Measurements from ENCODE around the gene ARHGAP30.
A peak's percentile ranks its signal among the peaks of the same experiment; 100 is the strongest.
"Not testable (repeated sequence)": the region's sequence is repeated elsewhere in the genome, so short reads cannot be mapped to it uniquely, and the experiment has no call there.

Gene ARHGAP30

GRCh38 chr1:161033751-161034150 lies 35.9 kb downstream of the ARHGAP30 start:
- Mint-ChIP-seq H3K4me1 (ENCODE audit: low read depth in 2 of 2) (peaks cover 12 to 17% of the 10 kb centered on the region in 2 donors), H3K4me3 (no peak overlapping the region)
- no peak for ATAC-seq (replicated peaks)

GRCh38 chr1:161032409-161032808 lies 37.3 kb downstream of the ARHGAP30 start:
- Mint-ChIP-seq H3K4me3 (no peak overlapping the region), H3K36me3 (ENCODE audit: insufficient read depth) (peaks cover under 1% of the 10 kb centered on the region), H3K9me3 (no peaks in the 10 kb centered on the region), H3K4me1 (ENCODE audit: low read depth in 2 of 2) (peaks cover 1 to 6% of the 10 kb centered on the region in 2 donors), H3K27me3 (no peaks in the 10 kb centered on the region), H3K27ac (no peak overlapping the region)
- ATAC-seq (replicated peaks) (no peak), DNase-seq (no peak)

More at GRCh38 chr1:161033751-161034150, 35.9 kb downstream of the ARHGAP30 start:
- Mint-ChIP-seq H3K9me3 (no peaks in the 10 kb centered on the region), H3K36me3 (ENCODE audit: insufficient read depth) (peaks cover 12% of the 10 kb centered on the region), H3K27ac (no peak overlapping the region), H3K27me3 (no peaks in the 10 kb centered on the region)
- DNase-seq, result no peak

- H3K4me3 Mint-ChIP-seq, result no peak overlapping the region
- H3K36me3 Mint-ChIP-seq (ENCODE audit: insufficient read depth), result no peaks in the 10 kb centered on the region
- no peaks in the 10 kb centered on the region for H3K27me3 Mint-ChIP-seq
- ATAC-seq (replicated peaks), result no peak
- H3K27ac Mint-ChIP-seq, result peak overlapping the region in 1 of 2 donors; percentile 77
- no peak for DNase-seq
- H3K4me1 Mint-ChIP-seq (ENCODE audit: low read depth in 2 of 2), result peaks cover 1 to 8% of the 10 kb centered on the region in 2 donors
- no peaks in the 10 kb centered on the region for H3K9me3 Mint-ChIP-seq
These were observed 37.8 kb downstream of the ARHGAP30 start for GRCh38 chr1:161031874-161032273.

- not testable (repeated sequence) for H3K27me3 Mint-ChIP-seq; H3K4me3 Mint-ChIP-seq; ATAC-seq (replicated peaks); DNase-seq; H3K27ac Mint-ChIP-seq; H3K36me3 Mint-ChIP-seq (ENCODE audit: insufficient read depth); H3K9me3 Mint-ChIP-seq
- peaks cover 1 to 11% of the 10 kb centered on the region in 2 donors for H3K4me1 Mint-ChIP-seq (ENCODE audit: low read depth in 2 of 2)
These were observed 40.2 kb downstream of the ARHGAP30 start for GRCh38 chr1:161029466-161029865.

- not testable (repeated sequence) for DNase-seq; ATAC-seq (replicated peaks); H3K27me3 Mint-ChIP-seq; H3K27ac Mint-ChIP-seq; H3K9me3 Mint-ChIP-seq; H3K36me3 Mint-ChIP-seq (ENCODE audit: insufficient read depth); H3K4me3 Mint-ChIP-seq
- H3K4me1 Mint-ChIP-seq (ENCODE audit: low read depth in 2 of 2), result peaks cover 0 to 11% of the 10 kb centered on the region in 2 donors
These were observed 42.7 kb downstream of the ARHGAP30 start for GRCh38 chr1:161026954-161027353.

GRCh38 chr1:161022432-161022831 lies 47.3 kb downstream of the ARHGAP30 start:
- peak overlapping the region in 1 of 2 donors; percentile 67 for H3K27ac Mint-ChIP-seq
- ATAC-seq (replicated peaks); H3K9me3 Mint-ChIP-seq; H3K36me3 Mint-ChIP-seq (ENCODE audit: insufficient read depth); H3K27me3 Mint-ChIP-seq; DNase-seq: not testable (repeated sequence)
- H3K4me1 Mint-ChIP-seq (ENCODE audit: low read depth in 2 of 2), result peaks cover 20 to 29% of the 10 kb centered on the region in 2 donors
- H3K4me3 Mint-ChIP-seq, result peak overlapping the region in 1 of 2 donors; percentile 86

GRCh38 chr1:161021970-161022353 lies 47.7 kb downstream of the ARHGAP30 start:
- H3K4me1 Mint-ChIP-seq (ENCODE audit: low read depth in 2 of 2), result peaks cover 20 to 27% of the 10 kb centered on the region in 2 donors
- no peaks in the 10 kb centered on the region for H3K27me3 Mint-ChIP-seq
- H3K27ac Mint-ChIP-seq, result peak overlapping the region; percentile 86 to 90

GRCh38 chr1:161021165-161021969 lies 48.3 kb downstream of the ARHGAP30 start:
- Mint-ChIP-seq H3K36me3 (ENCODE audit: insufficient read depth) (peaks cover 5% of the 10 kb centered on the region), H3K4me1 (ENCODE audit: low read depth in 2 of 2) (peaks cover 20 to 27% of the 10 kb centered on the region in 2 donors), H3K27me3 (no peaks in the 10 kb centered on the region), H3K27ac (peak overlapping the region; percentile 86 to 90), H3K4me3 (peak overlapping the region; percentile 86 to 90), H3K9me3 (no peaks in the 10 kb centered on the region)
- ATAC-seq (replicated peaks) (peak; percentile 96), DNase-seq (peak; percentile 77 to 81 (median 80))

More at GRCh38 chr1:161021970-161022353, 47.7 kb downstream of the ARHGAP30 start:
- DNase-seq (no peak), ATAC-seq (replicated peaks) (no peak)
- peak overlapping the region; percentile 86 to 90 for H3K4me3 Mint-ChIP-seq
- H3K36me3 Mint-ChIP-seq (ENCODE audit: insufficient read depth), result peaks cover 5% of the 10 kb centered on the region
- no peaks in the 10 kb centered on the region for H3K9me3 Mint-ChIP-seq

- peak within 1 kb of the TSS; percentile 86 to 90 for H3K4me3 Mint-ChIP-seq
- peak in 1 of 3 experiments; percentile 31 for DNase-seq
- no peaks in the 10 kb centered on the region for H3K27me3 Mint-ChIP-seq
- peak within 1 kb of the TSS; percentile 86 to 90 for H3K27ac Mint-ChIP-seq
- peaks cover 5% of the 10 kb centered on the region for H3K36me3 Mint-ChIP-seq (ENCODE audit: insufficient read depth)
- peaks cover 20 to 27% of the 10 kb centered on the region in 2 donors for H3K4me1 Mint-ChIP-seq (ENCODE audit: low read depth in 2 of 2)
- H3K9me3 Mint-ChIP-seq, result no peaks in the 10 kb centered on the region
- peak; percentile 28 for ATAC-seq (replicated peaks)
These were observed 49.1 kb downstream of the ARHGAP30 start, which contains the start of gene F11R for GRCh38 chr1:161020509-161021164. F11R (minus strand) TSS chr1:161021152; CDS start chr1:161021073, 79 bp downstream.

- H3K9me3 Mint-ChIP-seq, result no peaks in the 10 kb centered on the region
- peak overlapping the region; percentile 86 to 90 for H3K27ac Mint-ChIP-seq
- DNase-seq (no peak), ATAC-seq (replicated peaks) (no peak)
- peaks cover 5% of the 10 kb centered on the region for H3K36me3 Mint-ChIP-seq (ENCODE audit: insufficient read depth)
- no peaks in the 10 kb centered on the region for H3K27me3 Mint-ChIP-seq
- H3K4me1 Mint-ChIP-seq (ENCODE audit: low read depth in 2 of 2), result peaks cover 20 to 27% of the 10 kb centered on the region in 2 donors
- H3K4me3 Mint-ChIP-seq, result peak overlapping the region; percentile 86 to 90
These were observed 49.8 kb downstream of the ARHGAP30 start for GRCh38 chr1:161019751-161020495.

GRCh38 chr1:161019111-161019660 lies 50.5 kb downstream of the ARHGAP30 start:
- not testable (repeated sequence) for H3K9me3 Mint-ChIP-seq; H3K27me3 Mint-ChIP-seq; DNase-seq; ATAC-seq (replicated peaks); H3K36me3 Mint-ChIP-seq (ENCODE audit: insufficient read depth)
- peak overlapping the region in 1 of 2 donors; percentile 86 for H3K27ac Mint-ChIP-seq
- H3K4me3 Mint-ChIP-seq, result peak overlapping the region; percentile 86 to 90
- peaks cover 21 to 28% of the 10 kb centered on the region in 2 donors for H3K4me1 Mint-ChIP-seq (ENCODE audit: low read depth in 2 of 2)

- Mint-ChIP-seq H3K36me3 (ENCODE audit: insufficient read depth) (peaks cover 10% of the 10 kb centered on the region), H3K27ac (no peak overlapping the region), H3K27me3 (no peaks in the 10 kb centered on the region), H3K4me1 (ENCODE audit: low read depth in 2 of 2) (peaks cover 27 to 34% of the 10 kb centered on the region in 2 donors), H3K4me3 (no peak overlapping the region), H3K9me3 (no peaks in the 10 kb centered on the region)
- DNase-seq (no peak), ATAC-seq (replicated peaks) (no peak)
These were observed 51.1 kb downstream of the ARHGAP30 start for GRCh38 chr1:161018631-161018930.
